Stimulated activated CD8-positive, alpha-beta memory T cell treated with anti-CD3 and anti-CD28 coated beads, Interleukin-7, amount 100 ng/mL, for 4 hours (primary cell): Measurements from ENCODE around the gene CUEDC1.
"Not testable (repeated sequence)": the region's sequence is repeated elsewhere in the genome, so short reads cannot be mapped to it uniquely, and the experiment has no call there.

ENCODE experiments used
- DNase-seq, 2 donors: peaks; one replicate each; pipeline ENCODE4 v3.0.0-alpha.2; 2020; ENCODE audit warnings: low read depth in 2 of 2

Gene CUEDC1

GRCh38 chr17:57985675-57985974 is 30.4 kb upstream of the CUEDC1 start:
- no peak for DNase-seq

GRCh38 chr17:57984936-57985674 is 29.9 kb upstream of the CUEDC1 start:
- no peak for DNase-seq

GRCh38 chr17:57984261-57984890 is 29.2 kb upstream of the CUEDC1 start:
- DNase-seq: no peak

DNA sequence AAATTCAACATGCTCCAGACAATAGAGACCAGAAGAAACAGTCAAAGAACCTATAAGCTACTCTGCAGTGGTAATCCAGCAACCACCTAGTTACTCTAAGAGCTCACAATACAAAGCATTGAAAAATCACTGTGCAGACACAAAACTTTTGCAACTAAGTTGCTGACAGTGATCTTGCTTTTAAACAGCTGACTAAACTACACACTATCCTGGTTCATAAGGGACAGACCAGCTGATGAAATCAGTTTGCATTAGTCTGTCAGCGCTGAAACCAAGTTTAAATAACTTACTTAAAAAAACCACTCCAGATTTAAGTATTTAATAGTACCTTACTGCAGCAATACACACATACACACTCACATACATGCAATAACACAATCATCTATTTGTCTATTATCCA is 28.2 kb upstream of the CUEDC1 start:
- DNase-seq: no peak

- DNase-seq: no peak
Observed at GRCh38 chr17:57982452-57983170, 27.4 kb upstream of the CUEDC1 start.

- no peak for DNase-seq
Observed at GRCh38 chr17:57980522-57980921, 25.3 kb upstream of the CUEDC1 start.

DNA sequence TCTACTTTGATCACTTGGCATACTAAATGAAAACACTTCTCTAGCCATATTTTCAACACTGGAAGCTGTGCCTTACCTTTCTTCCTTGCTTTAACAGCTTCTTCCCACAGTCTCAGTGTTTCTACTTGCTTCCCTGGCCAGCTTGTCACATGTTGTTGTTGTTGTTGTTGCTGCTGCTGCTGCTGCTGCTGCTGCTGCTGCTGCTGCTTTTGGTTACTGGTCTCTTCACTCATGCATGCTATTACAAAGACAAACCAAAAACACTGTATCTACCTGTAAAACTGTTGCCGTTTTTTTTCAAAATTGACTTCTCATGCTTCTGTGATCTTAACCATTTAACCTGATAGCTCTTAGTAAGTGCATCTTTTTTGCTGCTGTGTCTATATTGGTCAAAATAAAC is 23.9 kb upstream of the CUEDC1 start:
- no peak for DNase-seq

GRCh38 chr17:57976594-57976993 is 21.4 kb upstream of the CUEDC1 start:
- no peak for DNase-seq

DNA sequence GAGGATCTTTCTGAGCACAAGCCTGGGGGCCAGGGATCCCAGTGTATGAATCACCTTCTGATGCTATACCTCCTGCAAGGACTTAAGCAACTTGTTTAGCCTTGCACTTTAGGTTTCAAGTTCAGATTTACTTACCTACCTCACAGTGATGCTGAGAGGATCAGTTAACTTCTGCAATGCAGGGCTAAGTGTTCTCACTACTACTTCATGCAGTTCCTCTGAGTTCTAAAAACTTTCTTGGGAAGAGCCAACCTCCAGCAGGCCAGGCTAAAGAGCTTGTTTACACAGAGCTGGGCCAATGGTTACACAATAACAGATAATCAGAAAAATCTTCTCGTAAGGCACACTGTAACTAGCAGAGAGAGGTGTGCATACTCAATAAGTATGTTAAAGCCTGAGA is 19.8 kb upstream of the CUEDC1 start:
- DNase-seq: no peak

- DNase-seq: not testable (repeated sequence)
Observed at GRCh38 chr17:57974053-57974824, 19.0 kb upstream of the CUEDC1 start.

DNA sequence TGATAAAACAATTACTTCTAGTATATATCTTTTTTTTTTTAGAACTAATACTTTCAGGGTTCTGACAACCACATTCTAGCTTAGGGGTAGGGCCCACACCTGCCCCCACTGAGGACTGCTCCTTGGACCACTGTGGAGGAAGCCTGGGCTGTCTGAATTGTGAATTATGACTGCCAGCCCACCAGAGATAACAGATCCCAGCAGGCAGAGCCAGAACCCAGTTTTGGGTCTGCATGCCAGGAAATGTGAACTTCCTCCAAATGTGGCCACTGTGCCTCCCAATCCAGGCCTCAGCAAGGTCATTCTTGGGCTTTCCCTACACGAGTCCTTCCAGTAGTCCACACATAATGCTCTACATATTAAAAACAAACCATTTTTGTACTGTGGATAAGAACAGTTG is 16.9 kb upstream of the CUEDC1 start:
- DNase-seq: no peak

DNA sequence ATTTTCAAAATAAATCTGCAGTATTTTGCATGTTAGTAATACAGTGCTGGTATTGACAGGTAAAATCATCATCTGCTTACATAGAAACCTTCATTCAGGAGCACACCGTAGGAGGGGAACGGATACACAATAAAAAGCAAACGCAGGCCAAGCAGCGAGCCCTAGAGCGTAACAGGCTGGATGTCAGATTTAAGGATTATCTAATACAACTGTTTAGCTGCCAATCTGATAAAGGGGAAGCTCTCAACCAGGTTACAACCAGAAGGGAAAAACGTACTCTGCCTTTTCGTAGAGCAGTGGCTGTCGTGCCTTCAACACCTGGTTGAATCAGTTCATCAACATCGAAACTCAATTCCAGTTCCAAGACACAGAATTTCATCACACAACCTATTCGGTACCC is 16.4 kb upstream of the CUEDC1 start:
- no peak for DNase-seq

DNA sequence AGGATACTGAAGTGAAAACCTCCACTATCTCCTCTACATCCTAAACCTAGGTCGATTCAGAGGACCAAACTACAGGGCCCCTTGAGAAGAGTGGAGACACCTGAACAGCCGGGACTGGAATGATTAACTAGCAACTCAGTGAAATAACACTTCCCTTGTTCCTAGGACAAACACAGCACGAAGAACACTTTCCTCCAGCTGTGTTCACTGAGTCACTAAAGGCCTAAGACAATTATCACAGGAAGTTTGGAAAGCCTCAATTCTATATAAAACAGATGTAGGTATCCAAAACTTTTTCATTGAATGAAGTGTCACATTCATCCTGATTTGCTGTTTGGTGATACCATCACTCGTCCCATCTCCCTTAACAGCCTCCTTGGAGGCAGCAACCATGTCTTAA is 15.5 kb upstream of the CUEDC1 start:
- DNase-seq: no peak

- no peak for DNase-seq
Observed at GRCh38 chr17:57968456-57968855, 13.2 kb upstream of the CUEDC1 start.

DNA sequence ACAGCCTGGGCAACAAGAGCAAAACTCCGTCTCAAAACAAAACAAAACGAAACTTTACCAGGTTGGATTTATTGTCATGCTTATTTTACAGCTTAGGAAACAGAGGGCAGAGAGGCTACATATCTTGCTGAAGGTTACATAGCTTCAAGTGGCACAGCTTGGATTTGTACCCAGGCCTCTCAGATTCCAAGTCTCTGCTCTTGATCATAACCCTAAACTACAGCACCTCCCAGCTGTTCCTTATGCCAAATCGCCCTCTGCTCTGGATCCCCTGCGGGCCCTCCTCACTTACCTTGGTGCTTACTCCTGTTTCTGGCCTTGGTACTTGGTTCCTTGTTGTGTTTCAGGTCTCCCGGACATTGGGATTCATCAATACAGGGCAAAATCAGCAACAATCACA is 11.7 kb upstream of the CUEDC1 start:
- DNase-seq: no peak

GRCh38 chr17:57966246-57966645 is 11.0 kb upstream of the CUEDC1 start:
- DNase-seq: no peak

- DNase-seq: no peak
Observed at GRCh38 chr17:57965521-57966160, 10.4 kb upstream of the CUEDC1 start.

- no peak for DNase-seq
Observed at GRCh38 chr17:57963149-57963511, 7.9 kb upstream of the CUEDC1 start.

DNA sequence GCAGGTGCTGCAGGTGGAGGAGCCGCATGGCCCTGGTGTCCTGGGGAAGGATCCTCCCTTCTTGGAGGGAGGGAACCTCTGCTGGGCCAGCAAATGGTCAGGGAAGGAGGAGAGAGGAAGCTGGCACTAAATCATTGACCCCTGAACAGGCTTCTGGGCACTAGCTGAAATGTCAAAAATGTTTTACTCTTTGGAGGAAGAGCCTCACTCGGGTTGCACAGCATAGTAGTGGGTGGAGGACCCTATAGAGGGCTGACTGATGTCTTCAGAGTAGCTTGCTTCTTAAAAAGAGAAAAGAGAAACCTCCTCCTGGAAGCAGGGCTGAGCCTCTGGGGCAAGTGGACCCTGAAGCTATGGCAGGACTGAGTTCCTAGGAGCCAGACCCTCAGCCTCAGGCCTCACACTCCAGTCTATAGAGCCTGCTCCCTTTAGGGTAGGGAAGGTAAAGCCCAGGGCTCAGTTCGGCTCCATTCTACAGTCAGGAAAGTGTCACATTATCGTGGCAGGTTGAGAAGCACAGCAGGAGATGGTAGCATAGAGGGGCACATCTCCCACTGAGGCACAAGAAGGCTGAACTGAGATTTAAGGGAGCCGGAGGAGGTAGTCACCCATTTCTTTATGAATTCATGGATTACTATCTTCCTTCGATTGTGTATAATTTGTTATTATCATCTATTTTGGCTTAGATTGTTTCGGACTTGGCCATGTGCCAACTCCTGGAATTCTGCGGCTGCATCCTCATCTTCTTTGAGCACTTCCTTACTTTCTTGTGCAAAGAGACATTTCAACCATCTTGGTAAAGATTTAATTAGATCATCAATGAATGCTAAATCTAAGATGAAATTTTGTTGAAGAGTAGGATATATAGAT is 7.3 kb upstream of the CUEDC1 start:
- no peak for DNase-seq

DNA sequence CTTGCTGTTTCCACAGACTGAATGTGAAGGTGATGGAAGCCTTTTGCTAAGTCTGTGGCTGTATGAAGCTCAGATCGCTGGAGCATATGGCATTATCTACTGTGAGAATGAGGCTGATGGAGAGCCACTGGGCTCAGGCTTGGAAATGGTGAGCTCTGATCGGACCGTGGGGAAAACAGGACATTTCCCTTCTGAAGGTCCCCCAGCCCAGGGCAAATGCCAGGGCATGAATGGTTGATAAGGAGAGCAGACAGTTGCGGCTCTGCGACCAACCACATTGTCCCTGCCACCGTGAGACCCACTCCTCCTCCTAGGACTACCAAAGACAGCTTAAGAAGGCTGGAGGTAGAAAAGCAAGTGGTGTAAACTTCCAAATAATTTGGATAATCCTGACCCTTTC is 4.7 kb upstream of the CUEDC1 start:
- DNase-seq: no peak

DNA sequence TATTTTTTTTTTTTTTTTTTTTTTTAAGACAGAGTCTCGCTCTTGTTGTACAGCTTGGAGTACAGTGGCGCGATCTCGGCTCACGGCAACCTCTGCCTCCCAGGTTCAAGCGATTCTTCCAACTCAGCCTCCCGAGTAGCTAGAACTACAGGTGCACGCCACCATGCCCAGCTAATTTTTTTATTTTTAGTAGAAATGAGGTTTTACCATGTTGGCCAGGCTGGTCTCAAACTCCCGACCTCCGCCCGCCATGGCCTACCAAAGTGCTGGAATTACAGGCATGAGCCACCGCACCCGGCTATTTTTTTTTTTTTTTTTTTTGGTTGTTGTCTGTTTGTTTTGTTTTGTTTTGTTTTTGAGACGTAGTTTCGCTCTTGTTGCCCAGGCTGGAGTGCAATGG is 3.2 kb upstream of the CUEDC1 start:
- DNase-seq: not testable (repeated sequence)
